ENCODE results near the gene RSU1.

DNA sequence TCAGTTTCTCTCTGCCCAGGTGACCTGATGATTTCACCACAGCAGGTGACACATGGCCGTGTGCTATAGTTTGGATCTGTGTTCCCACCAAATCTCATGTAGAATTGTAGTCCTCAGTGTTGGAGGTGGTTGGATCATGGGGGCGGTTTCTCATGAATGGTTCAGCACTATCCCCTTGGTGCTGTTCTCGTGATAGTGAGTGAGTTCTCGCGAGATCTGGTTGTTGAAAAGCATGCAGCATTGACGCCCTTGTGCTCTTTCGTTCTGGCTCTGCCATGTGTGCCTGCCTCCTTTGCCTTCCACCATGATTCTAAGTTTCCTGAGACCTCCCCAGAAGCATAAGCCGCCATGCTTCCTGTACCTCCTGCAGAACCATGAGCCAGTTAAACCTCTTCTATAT lies 210.3 kb downstream of the RSU1 start:
- no peak for TF ChIP-seq POLR2A (IDR thresholded peaks at IDR 0.05)
- TF ChIP-seq, protein P1, sequence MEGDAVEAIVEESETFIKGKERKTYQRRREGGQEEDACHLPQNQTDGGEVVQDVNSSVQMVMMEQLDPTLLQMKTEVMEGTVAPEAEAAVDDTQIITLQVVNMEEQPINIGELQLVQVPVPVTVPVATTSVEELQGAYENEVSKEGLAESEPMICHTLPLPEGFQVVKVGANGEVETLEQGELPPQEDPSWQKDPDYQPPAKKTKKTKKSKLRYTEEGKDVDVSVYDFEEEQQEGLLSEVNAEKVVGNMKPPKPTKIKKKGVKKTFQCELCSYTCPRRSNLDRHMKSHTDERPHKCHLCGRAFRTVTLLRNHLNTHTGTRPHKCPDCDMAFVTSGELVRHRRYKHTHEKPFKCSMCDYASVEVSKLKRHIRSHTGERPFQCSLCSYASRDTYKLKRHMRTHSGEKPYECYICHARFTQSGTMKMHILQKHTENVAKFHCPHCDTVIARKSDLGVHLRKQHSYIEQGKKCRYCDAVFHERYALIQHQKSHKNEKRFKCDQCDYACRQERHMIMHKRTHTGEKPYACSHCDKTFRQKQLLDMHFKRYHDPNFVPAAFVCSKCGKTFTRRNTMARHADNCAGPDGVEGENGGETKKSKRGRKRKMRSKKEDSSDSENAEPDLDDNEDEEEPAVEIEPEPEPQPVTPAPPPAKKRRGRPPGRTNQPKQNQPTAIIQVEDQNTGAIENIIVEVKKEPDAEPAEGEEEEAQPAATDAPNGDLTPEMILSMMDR (IDR thresholded peaks at IDR 0.05): no peak

All from tibial nerve (tissue), 3 donors.